HepG2 (cell line): Measurements from ENCODE around the gene TCF12. TPM values are rescaled to one million over a fixed set of nuclear protein-coding genes. Genes with fewer than 3 reads are reported as not detected.

ENCODE experiments used
- ATAC-seq: fragments of 200-7000 bp; cut with Tn5 transposase; 3 replicates; pipeline ENCODE4 v1.9.1; 2020; ENCODE audit warnings: mild to moderate bottlenecking, moderate library complexity
- BruUV-seq: library from RNA; stranded (reverse); fragments of 400-500 nt; replicated peaks from 2 replicates; lab custom pipeline; 2021; lab: Mats Ljungman, UMichigan
- CTCF ChIA-PET: fragments of 300-600 bp; formaldehyde crosslinking; extraction: SDS; loops from one replicate; lab custom pipeline; 2021; ENCODE audit warnings: low total read pairs, inconsistent platforms, low intra/inter-chr PET ratio; lab: Yijun Ruan, JAX
- POLR2A ChIA-PET: fragments of 350-600 bp; sonication (Branson Sonifier 250); formaldehyde crosslinking; loops from one replicate; lab custom pipeline; 2020; ENCODE audit warnings: antibody characterized with exemption, inconsistent platforms; lab: Yijun Ruan, JAX
- DNase-seq: peaks from one replicate; pipeline ENCODE4 v3.0.0-alpha.2; 2015; ENCODE audit warnings: low spot score
- FAIRE-seq: peaks from 3 replicates; lab custom pipeline; 2011; peaks lifted over from hg19 to GRCh38; lab: Jason Lieb, UNC
- H2AFZ ChIP-seq: one replicate; pipeline ENCODE4 v1.6.1; 2011; ENCODE audit warnings: low read length, inconsistent platforms
- H3K27ac ChIP-seq: fragments of 300-600 bp; 3 replicates; pipeline ENCODE4 v1.8.0; 2011; ENCODE audit warnings: mixed run types, mild to moderate bottlenecking, mixed read lengths, low read length, inconsistent platforms; ENCODE audit not compliant: insufficient read depth; ENCODE audit errors: extremely low read length
- H3K27me3 ChIP-seq, 2 experiments: fragments of 200-600 bp in 1 of 2; 2 replicates in 1 of 2; 3 replicates in 1 of 2; pipeline versions ENCODE4 v1.6.0 to v1.8.0; 2011; ENCODE audit warnings: low read length in 2 of 2, mild to moderate bottlenecking in 2 of 2, moderate library complexity in 2 of 2, inconsistent platforms in 1 of 2; ENCODE audit not compliant: insufficient read depth in 2 of 2, control insufficient read depth in 1 of 2
- H3K36me3 ChIP-seq, 2 experiments: fragments of 200-600 bp in 1 of 2; replicated peaks in 1 of 2; 2 replicates in 1 of 2; 3 replicates in 1 of 2; pipeline versions ENCODE4 v1.5.1 to v1.8.0; 2011; ENCODE audit warnings: low read length in 2 of 2, inconsistent platforms in 1 of 2; ENCODE audit not compliant: insufficient read depth in 2 of 2, control insufficient read depth in 1 of 2
- H3K4me1 ChIP-seq: 2 replicates; pipeline ENCODE4 v1.5.1; 2012; ENCODE audit warnings: low read length, inconsistent platforms; ENCODE audit not compliant: insufficient read depth
- H3K4me2 ChIP-seq: 2 replicates; pipeline ENCODE4 v1.6.0; 2011; ENCODE audit warnings: low read depth, low read length, inconsistent platforms
- H3K4me3 ChIP-seq, 3 experiments: fragments of 200-600 bp in 1 of 3; sonication (generic), shearing (Covaris generic) in 1 of 3; replicated peaks in 1 of 3; 2 replicates each; pipeline ENCODE4 v1.5.1; 2011 to 2016; ENCODE audit warnings: low read length in 3 of 3, inconsistent platforms in 2 of 3, low read depth in 2 of 3, mild to moderate bottlenecking in 2 of 3, control low read depth in 1 of 3, mixed read lengths in 1 of 3; ENCODE audit not compliant: insufficient read depth in 1 of 3
- H3K79me2 ChIP-seq: one replicate; pipeline ENCODE4 v1.6.1; 2011; ENCODE audit warnings: low read length, inconsistent platforms; ENCODE audit not compliant: insufficient read depth
- H3K9ac ChIP-seq: 2 replicates; pipeline ENCODE4 v1.6.0; 2011; ENCODE audit warnings: mild to moderate bottlenecking, low read depth, low read length, inconsistent platforms; ENCODE audit not compliant: insufficient read depth
- H3K9me3 ChIP-seq: 2 replicates; pipeline ENCODE4 v1.5.1; 2012; ENCODE audit warnings: mild to moderate bottlenecking, low read length
- H4K20me1 ChIP-seq: 2 replicates; pipeline ENCODE4 v1.6.0; 2011; ENCODE audit warnings: inconsistent platforms, mild to moderate bottlenecking, low read length, moderate library complexity; ENCODE audit not compliant: insufficient read depth
- BRD4 ChIP-seq: sonication (generic); formaldehyde crosslinking; IDR thresholded peaks from 2 replicates; pipeline ENCODE4 v1.4.0; 2020; ENCODE audit warnings: missing genetic modification reagents
- CHD2 ChIP-seq: IDR thresholded peaks from 2 replicates; pipeline ENCODE4 v1.6.1; 2011; ENCODE audit warnings: low read depth, low read length, improper control_type of control experiment
- DNMT1 ChIP-seq: sonication (generic); formaldehyde crosslinking; IDR thresholded peaks from 2 replicates; pipeline ENCODE4 v1.5.1; 2020; ENCODE audit warnings: mild to moderate bottlenecking, missing genetic modification reagents
- FOSL2 ChIP-seq: sonication (generic); formaldehyde crosslinking; IDR thresholded peaks from 2 replicates; pipeline ENCODE4 v1.4.0; 2020; ENCODE audit warnings: missing genetic modification reagents
- KDM6A ChIP-seq: IDR thresholded peaks from 2 replicates; pipeline ENCODE4 v1.6.1; 2016; ENCODE audit warnings: low read depth
- ZBTB3 ChIP-seq: sonication (generic); formaldehyde crosslinking; IDR thresholded peaks from 2 replicates; pipeline ENCODE4 v1.4.0; 2020; ENCODE audit warnings: low read depth, mild to moderate bottlenecking, moderate library complexity, missing genetic modification reagents, borderline replicate concordance
- ZFP37 ChIP-seq: sonication (generic); formaldehyde crosslinking; IDR thresholded peaks from 2 replicates; pipeline ENCODE4 v1.4.0; 2020; ENCODE audit warnings: missing genetic modification reagents, borderline replicate concordance
- ZNF10 ChIP-seq: sonication (generic); formaldehyde crosslinking; IDR thresholded peaks from 2 replicates; pipeline ENCODE4 v1.4.0; 2020; ENCODE audit warnings: mild to moderate bottlenecking, low read depth, missing genetic modification reagents, borderline replicate concordance
- ZNF652 ChIP-seq: IDR thresholded peaks from 2 replicates; pipeline ENCODE4 v1.6.1; 2016; ENCODE audit warnings: low read depth, borderline replicate concordance
- WGBS: methylation state at CpG from one replicate; pipeline ENCODE4 v1.1.6; 2017; ENCODE audit warnings: low lambda C conversion rate; 5-methylcytosine and 5-hydroxymethylcytosine counted together
- in situ Hi-C: cut with HindIII; loops from 2 replicates; pipeline ENCODE4 v1.10.0; 2017; ENCODE audit warnings: low pct_unique_long_range_greater_than_20kb; ENCODE audit not compliant: extremely low pct_ligation_motif_present
- intact Hi-C: fragments of 100-400 bp; cut with micrococcal nuclease; formaldehyde crosslinking; loops from one replicate; pipeline ENCODE4 v1.10.0; 2022; ENCODE audit not compliant: unreplicated experiment
- polyA plus RNA-seq, 8 experiments: library from polyadenylated mRNA; depleted of rRNA in 3 of 8; stranded (reverse) in 7 of 8; unstranded in 1 of 8; fragments of >200 nt; fragmentation: Illumina TruSeq in 4 of 8; extraction: Trizol in 4 of 8; gene quantifications; 2 replicates each; pipeline versions ENCODE4 v1.2.1 to v1.2.3, GENCODE V29; 2011 to 2016; ENCODE audit warnings: low read depth in 4 of 8, missing spikeins in 1 of 8, mixed read lengths in 1 of 8; ENCODE audit not compliant: insufficient read depth in 1 of 8
- total RNA-seq, 5 experiments: library from RNA; depleted of rRNA; stranded (reverse); fragments of >200 nt; fragmentation: Illumina TruSeq; extraction: Trizol; gene quantifications; 2 replicates each; pipeline ENCODE4 v1.2.3, GENCODE V29; 2016; ENCODE audit warnings: low read depth in 1 of 5
- TF ChIP-seq, protein P1 (sequence below): sonication (generic); IDR thresholded peaks from 2 replicates; pipeline ENCODE4 v1.6.1; 2016; ENCODE audit warnings: low read depth, borderline replicate concordance
- TF ChIP-seq, protein P2 (sequence below): sonication (generic); formaldehyde crosslinking; IDR thresholded peaks from 2 replicates; pipeline ENCODE4 v1.5.1; 2020; ENCODE audit warnings: missing genetic modification reagents, mild to moderate bottlenecking, borderline replicate concordance

TCF12 gene
- total and polyA plus RNA-seq, 2 of the 13 experiments (the other 11 are each of a cell fraction or from before 2014, with no cell fraction given): 48.6 to 51.1 TPM

DNA sequence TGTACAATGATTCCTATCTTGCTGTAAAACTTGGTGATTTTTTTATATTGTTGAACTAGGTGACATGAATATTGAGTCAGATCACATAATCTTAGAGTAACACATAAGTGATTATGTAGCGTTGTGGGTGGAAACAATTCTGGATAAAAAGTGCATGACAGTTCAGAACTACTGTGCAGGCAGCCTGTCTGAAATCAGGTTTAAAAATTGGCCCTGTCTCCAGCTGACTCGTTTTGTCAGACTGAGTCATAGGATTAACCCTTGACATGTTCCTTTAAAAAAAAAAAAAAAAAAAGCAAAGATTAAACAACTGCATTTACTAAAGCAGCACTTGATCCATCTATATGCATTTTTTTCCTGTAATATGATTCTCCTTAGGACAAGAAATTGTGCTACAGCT is 297.8 kb downstream of the TCF12 start:
- H3K27me3 ChIP-seq: no peaks in the 10 kb centered on the region
- CTCF ChIA-PET: no interaction called here
- in situ Hi-C loops (loop anchor here (10.0 kb wide), 1 partner anchor 59 kb away; no protein-coding TSS in a partner anchor), intact Hi-C loops (loop anchor here (10.0 kb wide), 1 partner anchor 721 kb away; no protein-coding TSS in a partner anchor)
- no peak overlapping the region for H3K27ac ChIP-seq
- H3K79me2 ChIP-seq: peaks cover 2% of the 10 kb centered on the region
- DNase-seq (no peak), FAIRE-seq (no peak), ATAC-seq (no peak)
- no peaks in the 10 kb centered on the region for H4K20me1 ChIP-seq
- H2AFZ ChIP-seq: no peak overlapping the region
- 61% methylated on average over 2 of the region's 2 CpGs for WGBS
- POLR2A ChIA-PET: no interaction called here
- no peak overlapping the region for H3K4me2 ChIP-seq
- no peaks in the 10 kb centered on the region for H3K9me3 ChIP-seq
- peaks cover 20% of the 10 kb centered on the region for H3K4me1 ChIP-seq
- peaks cover 0 to 1% of the 10 kb centered on the region in 2 experiments; a peak in 2 of 5 replicates for H3K36me3 ChIP-seq
- H3K4me3 ChIP-seq: no peak overlapping the region
- no TSS peak for BruUV-seq
- 0 out of 2 replicates have a peak, but pooled peaks have one; percentile 15 for TF ChIP-seq FOSL2
- TF ChIP-seq, protein P1, sequence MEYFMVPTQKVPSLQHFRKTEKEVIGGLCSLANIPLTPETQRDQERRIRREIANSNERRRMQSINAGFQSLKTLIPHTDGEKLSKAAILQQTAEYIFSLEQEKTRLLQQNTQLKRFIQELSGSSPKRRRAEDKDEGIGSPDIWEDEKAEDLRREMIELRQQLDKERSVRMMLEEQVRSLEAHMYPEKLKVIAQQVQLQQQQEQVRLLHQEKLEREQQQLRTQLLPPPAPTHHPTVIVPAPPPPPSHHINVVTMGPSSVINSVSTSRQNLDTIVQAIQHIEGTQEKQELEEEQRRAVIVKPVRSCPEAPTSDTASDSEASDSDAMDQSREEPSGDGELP: peak; percentile 33; the same call in 1 of the 2 replicates
- no peak for TF ChIP-seq BRD4 (CRISPR knock-in tag)
- peak; percentile 78; the same call in 1 of the 2 replicates for TF ChIP-seq ZNF652
- no peak for TF ChIP-seq ZFP37 (CRISPR knock-in tag)
- TF ChIP-seq, all 625 proteins: peak for 3
- no peak overlapping the region for H3K9ac ChIP-seq

DNA sequence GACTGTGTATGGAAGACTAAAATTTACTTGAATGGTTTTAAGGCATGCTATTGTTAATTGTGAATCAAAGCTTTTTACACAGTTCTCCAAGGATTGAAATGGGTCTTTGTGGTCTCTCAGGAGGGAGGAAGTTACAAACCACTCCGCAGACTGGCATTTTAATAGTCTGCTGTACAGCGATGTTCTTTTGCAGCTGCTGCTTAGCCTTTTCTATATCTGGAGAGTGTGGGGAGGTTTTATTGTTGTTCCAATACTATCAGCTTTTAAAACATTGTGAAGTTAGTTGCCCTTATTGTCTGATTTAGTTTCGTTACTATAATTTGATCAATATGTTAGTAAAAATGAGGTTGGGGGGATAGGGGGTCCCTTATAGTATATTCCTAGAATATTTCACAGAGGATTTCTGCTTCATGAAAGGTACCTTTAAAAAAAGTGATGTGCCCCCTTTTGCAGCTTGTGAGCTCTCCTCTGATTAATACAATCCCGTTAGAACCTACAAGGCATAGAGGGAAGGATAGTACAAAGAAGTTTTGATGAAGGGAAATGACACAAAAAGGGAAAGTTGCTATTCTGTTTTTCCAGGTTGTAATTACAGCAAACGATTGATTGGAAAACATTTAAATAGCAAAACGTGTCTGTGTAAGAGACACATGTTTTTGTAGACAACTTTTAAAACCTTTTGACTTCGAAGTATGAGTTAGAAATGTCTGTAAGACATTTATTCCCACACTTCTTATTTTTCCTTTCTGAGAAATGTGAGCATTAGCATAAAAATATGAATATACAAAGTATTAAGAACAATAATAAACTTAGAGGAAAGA is 299.5 kb downstream of the TCF12 start:
- Histone ChIP-seq H3K9ac (no peak overlapping the region), H3K4me3 (no peak overlapping the region), H3K27ac (no peak overlapping the region), H3K4me1 (peaks cover 20% of the 10 kb centered on the region), H3K36me3 (no peaks in the 10 kb centered on the region; a peak in 1 of 5 replicates), H2AFZ (no peak overlapping the region), H3K79me2 (peaks cover 2% of the 10 kb centered on the region), H3K9me3 (no peaks in the 10 kb centered on the region), H3K27me3 (no peaks in the 10 kb centered on the region), H3K4me2 (no peak overlapping the region), H4K20me1 (no peaks in the 10 kb centered on the region)
- in situ Hi-C loops: loop anchor here (10.0 kb wide), 1 partner anchor 57 kb away; no protein-coding TSS in a partner anchor
- FAIRE-seq (no peak), ATAC-seq (no peak), DNase-seq (no peak)
- BruUV-seq: no TSS peak
- 96% methylated on average over 7 of the region's 7 CpGs for WGBS
- CTCF ChIA-PET: no interaction called here
- TF ChIP-seq, protein P2, sequence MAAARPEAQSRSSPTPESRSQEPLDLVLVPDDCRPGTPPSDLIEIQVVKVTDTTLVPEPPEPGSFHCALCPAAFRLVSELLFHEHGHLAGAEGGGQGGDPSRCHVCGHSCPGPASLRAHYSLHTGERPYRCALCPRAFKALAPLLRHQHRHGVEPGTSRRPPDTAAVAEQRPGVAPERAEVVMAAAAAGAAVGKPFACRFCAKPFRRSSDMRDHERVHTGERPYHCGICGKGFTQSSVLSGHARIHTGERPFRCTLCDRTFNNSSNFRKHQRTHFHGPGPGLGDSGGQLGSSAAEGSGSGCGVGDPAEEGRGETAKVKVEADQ: no peak
- no peak for TF ChIP-seq DNMT1 (CRISPR knock-in tag)
- TF ChIP-seq CHD2: no peak
- no peak for TF ChIP-seq KDM6A (CRISPR knock-in tag)
- no peak for TF ChIP-seq ZNF10 (CRISPR knock-in tag)
- TF ChIP-seq ZBTB3 (CRISPR knock-in tag): no peak
- intact Hi-C loops: loop anchor here (10.0 kb wide), 1 partner anchor 723 kb away; no protein-coding TSS in a partner anchor
- POLR2A ChIA-PET: no interaction called here
